ENCODE measurements around the gene CCDC12. TPM values are rescaled to one million over a fixed set of nuclear protein-coding genes. Genes with fewer than 3 reads are reported as not detected.

Gene CCDC12
- polyA plus RNA-seq, 1 donor, result 57.3 TPM

Other genes with a start within 250 kb of the CCDC12 start
- gene MYL3, start 113.3 kb downstream of the CCDC12 start, polyA plus RNA-seq, result 6.7 TPM
- gene PTH1R, start 99.0 kb downstream of the CCDC12 start, polyA plus RNA-seq, result 8.7 TPM
- 40.8 TPM for gene NBEAL2, start 2.9 kb upstream of the CCDC12 start, polyA plus RNA-seq
- gene SETD2, start 187.4 kb upstream of the CCDC12 start, polyA plus RNA-seq, result 37.1 TPM